Measurements from ENCODE around the gene IGF2. TPM values are rescaled to one million over a fixed set of nuclear protein-coding genes. Genes with fewer than 3 reads are reported as not detected.

Gene IGF2
- total and polyA plus RNA-seq, 2 donors (not counting 1 experiment from before 2014, with no cell fraction given), result not detected

- WGBS (ENCODE audit: insufficient coverage), result 82% methylated on average over 12 of the region's 13 CpGs
- TF ChIP-seq, protein P1, sequence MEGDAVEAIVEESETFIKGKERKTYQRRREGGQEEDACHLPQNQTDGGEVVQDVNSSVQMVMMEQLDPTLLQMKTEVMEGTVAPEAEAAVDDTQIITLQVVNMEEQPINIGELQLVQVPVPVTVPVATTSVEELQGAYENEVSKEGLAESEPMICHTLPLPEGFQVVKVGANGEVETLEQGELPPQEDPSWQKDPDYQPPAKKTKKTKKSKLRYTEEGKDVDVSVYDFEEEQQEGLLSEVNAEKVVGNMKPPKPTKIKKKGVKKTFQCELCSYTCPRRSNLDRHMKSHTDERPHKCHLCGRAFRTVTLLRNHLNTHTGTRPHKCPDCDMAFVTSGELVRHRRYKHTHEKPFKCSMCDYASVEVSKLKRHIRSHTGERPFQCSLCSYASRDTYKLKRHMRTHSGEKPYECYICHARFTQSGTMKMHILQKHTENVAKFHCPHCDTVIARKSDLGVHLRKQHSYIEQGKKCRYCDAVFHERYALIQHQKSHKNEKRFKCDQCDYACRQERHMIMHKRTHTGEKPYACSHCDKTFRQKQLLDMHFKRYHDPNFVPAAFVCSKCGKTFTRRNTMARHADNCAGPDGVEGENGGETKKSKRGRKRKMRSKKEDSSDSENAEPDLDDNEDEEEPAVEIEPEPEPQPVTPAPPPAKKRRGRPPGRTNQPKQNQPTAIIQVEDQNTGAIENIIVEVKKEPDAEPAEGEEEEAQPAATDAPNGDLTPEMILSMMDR (IDR thresholded peaks at IDR 0.05), result no peak
- TF ChIP-seq EZH2 (IDR thresholded peaks at IDR 0.05; ENCODE audit: borderline replicate concordance, insufficient read depth, low read depth, low read length, poor library complexity, severe bottlenecking), result no peak
- Histone ChIP-seq H3K4me3 (ENCODE audit: control extremely low read depth in 1 of 5, extremely low read depth in 1 of 5, insufficient read depth in 1 of 5, low read depth in 2 of 5, low read length in 4 of 5) (no peak overlapping the region), H3K9me3 (ENCODE audit: control extremely low read depth in 1 of 3, control insufficient read depth in 2 of 3, insufficient read depth in 1 of 3, low read length in 2 of 3) (no peaks in the 10 kb centered on the region), H2AFZ (ENCODE audit: insufficient read depth, low read depth, low read length, poor library complexity, severe bottlenecking) (no peak overlapping the region), H3K4me2 (replicated peaks; ENCODE audit: low read depth, low read length, poor library complexity, severe bottlenecking) (no peak overlapping the region), H3K27ac (ENCODE audit: low read length in 2 of 2) (no peak overlapping the region), H3K79me2 (ENCODE audit: control insufficient read depth, insufficient read depth, low read length) (no peaks in the 10 kb centered on the region), H4K20me1 (ENCODE audit: control insufficient read depth, insufficient read depth, low read length, poor library complexity, severe bottlenecking) (no peaks in the 10 kb centered on the region), H3K36me3 (replicated peaks in 1 of 2; ENCODE audit: control extremely low read depth in 1 of 2, control insufficient read depth in 1 of 2, extremely low read depth in 1 of 2, insufficient read depth in 2 of 2, low read length in 1 of 2) (no peaks in the 10 kb centered on the region), H3K27me3 (replicated peaks in 1 of 4; ENCODE audit: control extremely low read depth in 1 of 4, control insufficient read depth in 3 of 4, insufficient read depth in 4 of 4, low read length in 3 of 4) (peaks cover 0 to 5% (median 2%) of the 10 kb centered on the region in 4 experiments), H3K4me1 (ENCODE audit: control insufficient read depth in 2 of 2, insufficient read depth in 2 of 2, low read length in 2 of 2) (no peaks in the 10 kb centered on the region), H3K9ac (ENCODE audit: low read length) (no peak overlapping the region)
- H3K27ac Mint-ChIP-seq, result no peak overlapping the region
- H3K4me3 Mint-ChIP-seq, result no peak overlapping the region
- no peaks in the 10 kb centered on the region for H3K9me3 Mint-ChIP-seq (ENCODE audit: insufficient read depth)
- no peaks in the 10 kb centered on the region for H3K27me3 Mint-ChIP-seq
- DNase-seq (no peak), ATAC-seq (ENCODE audit: low read depth) (no peak)
- ChIA-PET POLR2A (no interaction called here), CTCF (interaction anchor here (0.7 to 1.6 kb wide), 4 partner anchors 12 to 506 kb away, joined by 3 to 5 read pairs (median 4); no protein-coding TSS in a partner anchor)
- intact Hi-C loops (cut with micrococcal nuclease), result no loop called here
- no peaks in the 10 kb centered on the region for H3K4me1 Mint-ChIP-seq
These were observed 19.1 kb upstream of the IGF2 start for GRCh38 chr11:2158296-2158737.

- no peak overlapping the region for H3K4me3 ChIP-seq (ENCODE audit: control extremely low read depth in 1 of 5, extremely low read depth in 1 of 5, insufficient read depth in 1 of 5, low read depth in 2 of 5, low read length in 4 of 5)
- ATAC-seq (ENCODE audit: low read depth) (no peak), DNase-seq (no peak)
- H3K79me2 ChIP-seq (ENCODE audit: control insufficient read depth, insufficient read depth, low read length), result no peaks in the 10 kb centered on the region
- H3K27ac ChIP-seq (ENCODE audit: low read length in 2 of 2), result no peak overlapping the region
- H3K4me3 Mint-ChIP-seq, result no peak overlapping the region
- H3K4me1 ChIP-seq (ENCODE audit: control insufficient read depth in 2 of 2, insufficient read depth in 2 of 2, low read length in 2 of 2), result no peaks in the 10 kb centered on the region
- TF ChIP-seq EZH2 (IDR thresholded peaks at IDR 0.05; ENCODE audit: borderline replicate concordance, insufficient read depth, low read depth, low read length, poor library complexity, severe bottlenecking), result no peak
- TF ChIP-seq, protein P1 (IDR thresholded peaks at IDR 0.05), result no peak
- no peak overlapping the region for H3K27ac Mint-ChIP-seq
- H3K27me3 Mint-ChIP-seq, result no peaks in the 10 kb centered on the region
- H3K4me2 ChIP-seq (replicated peaks; ENCODE audit: low read depth, low read length, poor library complexity, severe bottlenecking), result no peak overlapping the region
- no peaks in the 10 kb centered on the region for H3K36me3 ChIP-seq (replicated peaks in 1 of 2; ENCODE audit: control extremely low read depth in 1 of 2, control insufficient read depth in 1 of 2, extremely low read depth in 1 of 2, insufficient read depth in 2 of 2, low read length in 1 of 2)
- H3K27me3 ChIP-seq (replicated peaks in 1 of 4; ENCODE audit: control extremely low read depth in 1 of 4, control insufficient read depth in 3 of 4, insufficient read depth in 4 of 4, low read length in 3 of 4), result peaks cover 0 to 5% (median 2%) of the 10 kb centered on the region in 4 experiments
- CTCF ChIA-PET, result interaction anchor here (1.2 to 2.5 kb wide), 3 partner anchors 11 to 504 kb away, joined by 3 to 19 read pairs (median 10); no protein-coding TSS in a partner anchor
- H3K9me3 ChIP-seq (ENCODE audit: control extremely low read depth in 1 of 3, control insufficient read depth in 2 of 3, insufficient read depth in 1 of 3, low read length in 2 of 3), result no peaks in the 10 kb centered on the region
- H3K9ac ChIP-seq (ENCODE audit: low read length), result no peak overlapping the region
- no peaks in the 10 kb centered on the region for H3K4me1 Mint-ChIP-seq
- POLR2A ChIA-PET, result no interaction called here
- 71% methylated on average over 18 of the region's 18 CpGs for WGBS (ENCODE audit: insufficient coverage)
- H3K9me3 Mint-ChIP-seq (ENCODE audit: insufficient read depth), result no peaks in the 10 kb centered on the region
- H2AFZ ChIP-seq (ENCODE audit: insufficient read depth, low read depth, low read length, poor library complexity, severe bottlenecking), result no peak overlapping the region
- intact Hi-C loops (cut with micrococcal nuclease), result no loop called here
- H4K20me1 ChIP-seq (ENCODE audit: control insufficient read depth, insufficient read depth, low read length, poor library complexity, severe bottlenecking), result no peaks in the 10 kb centered on the region
These were observed 18.3 kb upstream of the IGF2 start for GRCh38 chr11:2157294-2158040.

All from B cell (primary cell).